GM12878 (cell line): ENCODE data around the gene GMCL2. TPM values are rescaled to one million over a fixed set of nuclear protein-coding genes. Genes with fewer than 3 reads are reported as not detected.
"Not testable (repeated sequence)": the region's sequence is repeated elsewhere in the genome, so short reads cannot be mapped to it uniquely, and the experiment has no call there.

Experiments
- ATAC-seq: fragments of 200-7000 bp; cut with Tn5 transposase; 3 replicates; pipeline ENCODE4 v1.9.1; 2020; ENCODE audit warnings: mild to moderate bottlenecking, moderate library complexity
- BruUV-seq: library from RNA; stranded (reverse); fragments of 400-500 nt; replicated peaks from 2 replicates; lab custom pipeline; 2021; lab: Mats Ljungman, UMichigan
- CTCF ChIA-PET: fragments of 300-600 bp; sonication (Branson Sonifier 250); formaldehyde crosslinking; extraction: SDS; loops from one replicate; lab custom pipeline; 2021; ENCODE audit warnings: inconsistent platforms; lab: Yijun Ruan, JAX
- POLR2A ChIA-PET: fragments of 350-600 bp; formaldehyde crosslinking; extraction: SDS; loops from one replicate; lab custom pipeline; 2021; ENCODE audit warnings: inconsistent platforms; lab: Charles Lee
- RAD21 ChIA-PET: fragments of 300-600 bp; sonication (Branson Sonifier 250); formaldehyde crosslinking; loops from one replicate; lab custom pipeline; 2023; ENCODE audit warnings: antibody characterized with exemption; ENCODE audit not compliant: unreplicated experiment; lab: Charles Lee
- SMC1A ChIA-PET: fragments of 300-600 bp; sonication (Branson Sonifier 250); formaldehyde crosslinking; loops from one replicate; lab custom pipeline; 2023; ENCODE audit not compliant: unreplicated experiment, uncharacterized antibody; lab: Charles Lee
- DNase-seq: peaks from one replicate; pipeline ENCODE4 v3.0.0-alpha.2; 2011; ENCODE audit warnings: low read depth, low spot score
- FAIRE-seq: peaks from 3 replicates; lab custom pipeline; 2011; peaks lifted over from hg19 to GRCh38; lab: Jason Lieb, UNC
- H2AFZ ChIP-seq: 2 replicates; pipeline ENCODE4 v1.6.0; 2011; ENCODE audit warnings: low read depth, low read length, control low read depth; ENCODE audit not compliant: control insufficient read depth
- H3K27ac ChIP-seq: 2 replicates; pipeline ENCODE4 v1.5.1; 2011; ENCODE audit warnings: control low read depth; ENCODE audit not compliant: control insufficient read depth, insufficient read depth
- H3K27me3 ChIP-seq, 2 experiments: replicated peaks in 1 of 2; 2 replicates each; pipeline versions ENCODE4 v1.6.0 to v1.6.1; 2011; ENCODE audit warnings: low read length in 1 of 2; ENCODE audit not compliant: control insufficient read depth in 2 of 2, insufficient read depth in 2 of 2
- H3K36me3 ChIP-seq, 2 experiments: 2 replicates each; pipeline ENCODE4 v1.5.1; 2011; ENCODE audit warnings: low read length in 1 of 2; ENCODE audit not compliant: control insufficient read depth in 2 of 2, insufficient read depth in 2 of 2
- H3K4me1 ChIP-seq: 2 replicates; pipeline ENCODE4 v1.6.1; 2011; ENCODE audit warnings: mild to moderate bottlenecking, low read length, moderate library complexity, mixed read lengths; ENCODE audit not compliant: control insufficient read depth, insufficient read depth
- H3K4me2 ChIP-seq: 2 replicates; pipeline ENCODE4 v1.6.0; 2011; ENCODE audit warnings: control low read depth; ENCODE audit not compliant: control insufficient read depth, insufficient read depth
- H3K4me3 ChIP-seq: fragments of 200-600 bp; sonication (generic); 2 replicates; pipeline ENCODE4 v1.5.1; 2016
- H3K79me2 ChIP-seq: 2 replicates; pipeline ENCODE4 v1.6.0; 2011; ENCODE audit warnings: low read length; ENCODE audit not compliant: control insufficient read depth, insufficient read depth
- H3K9ac ChIP-seq: 2 replicates; pipeline ENCODE4 v1.8.0; 2011; ENCODE audit warnings: low read length, control low read depth, mixed read lengths; ENCODE audit not compliant: control insufficient read depth, insufficient read depth
- H3K9me3 ChIP-seq: replicated peaks from 3 replicates; pipeline ENCODE4 v1.5.1; 2011; ENCODE audit warnings: mild to moderate bottlenecking, low read length; ENCODE audit not compliant: control insufficient read depth, insufficient read depth
- H4K20me1 ChIP-seq: 2 replicates; pipeline ENCODE4 v1.6.0; 2011; ENCODE audit not compliant: control insufficient read depth, insufficient read depth
- BCL11A ChIP-seq: IDR thresholded peaks from 2 replicates; pipeline ENCODE4 v1.6.1; 2011; ENCODE audit warnings: low read depth, low read length
- EGR1 ChIP-seq, 2 experiments: IDR thresholded peaks; 1 replicate in 1 of 2; 2 replicates in 1 of 2; pipeline ENCODE4 v1.6.1; 2011 to 2012; ENCODE audit warnings: low read depth in 2 of 2, low read length in 2 of 2, borderline replicate concordance in 1 of 2, mild to moderate bottlenecking in 1 of 2, moderate library complexity in 1 of 2
- SREBF2 ChIP-seq: IDR thresholded peaks from 2 replicates; pipeline ENCODE4 v1.6.1; 2012; ENCODE audit warnings: mild to moderate bottlenecking, low read length
- WGBS: methylation state at CpG from one replicate; pipeline ENCODE4 v1.1.6; 2016; ENCODE audit warnings: low lambda C conversion rate; ENCODE audit not compliant: insufficient replicate concordance, insufficient coverage; ENCODE audit errors: missing lambda C conversion rate; 5-methylcytosine and 5-hydroxymethylcytosine counted together
- in situ Hi-C: fragments of 300-500 bp; cut with MboI; formaldehyde crosslinking; loops from 9 replicates; pipeline ENCODE4 v1.14.3; 2018; ENCODE audit warnings: mixed read lengths
- intact Hi-C: fragments of 100-400 bp; cut with micrococcal nuclease; formaldehyde crosslinking; loops from one replicate; pipeline ENCODE4 v1.14.2; 2022; ENCODE audit not compliant: unreplicated experiment
- polyA plus RNA-seq, 11 experiments: library from polyadenylated mRNA; depleted of rRNA in 4 of 11; unstranded in 6 of 11; stranded (reverse) in 5 of 11; fragments of >200 nt; fragmentation: Nextera tagmentation in 4 of 11; fragmentation: Illumina TruSeq in 1 of 11; extraction: Ambion mirVana in 4 of 11; extraction: Trizol in 1 of 11; gene quantifications; 1 replicate in 1 of 11; 2 replicates in 10 of 11; pipeline versions ENCODE4 v1.2.1 to v1.2.3, GENCODE V29; 2011 to 2016; ENCODE audit warnings: inconsistent platforms in 2 of 11, missing spikeins in 2 of 11, low read depth in 1 of 11
- total RNA-seq, 4 experiments: library from RNA; depleted of rRNA in 3 of 4; stranded (reverse); fragments of >200 nt in 3 of 4; fragmentation: Illumina TruSeq in 1 of 4; extraction: Trizol in 1 of 4; gene quantifications; 2 replicates each; pipeline versions ENCODE4 v1.2.1 to v1.2.3, GENCODE V29; 2013 to 2021
- TF ChIP-seq, protein P1 (sequence below): IDR thresholded peaks from 2 replicates; pipeline ENCODE4 v1.6.1; 2012; ENCODE audit warnings: improper control_type of control experiment, low read depth, low read length; ENCODE audit not compliant: insufficient replicate concordance

The GMCL2 gene
- total and polyA plus RNA-seq, 10 of the 15 experiments (the other 5 are each of a cell fraction or from before 2014, with no cell fraction given), result 0.07 TPM; not detected in 9

DNA sequence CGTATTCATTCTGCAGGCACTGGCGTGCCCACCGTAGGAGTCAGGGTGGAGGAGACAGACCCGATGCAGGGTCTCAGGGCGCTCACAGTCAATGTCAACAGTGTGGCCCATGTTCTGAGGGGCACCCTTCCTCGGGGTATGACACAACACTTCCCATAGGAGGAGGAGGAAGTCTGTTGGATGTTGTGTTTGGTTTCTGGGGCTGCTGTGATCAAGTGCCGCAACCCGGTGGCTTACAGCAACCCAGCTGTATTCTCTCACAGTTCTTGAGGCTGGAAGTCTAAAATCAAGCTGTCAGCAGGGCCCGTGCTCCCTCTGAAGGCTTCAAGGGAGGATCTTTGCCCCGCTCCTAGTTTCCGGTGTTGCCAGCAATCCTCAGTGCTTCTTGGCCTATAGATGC, 11.5 kb upstream of the GMCL2 start:
- RAD21 ChIA-PET, result no interaction called here
- Histone ChIP-seq H3K27ac (no peak overlapping the region), H3K4me1 (no peaks in the 10 kb centered on the region), H3K27me3 (peaks cover 0 to 3% of the 10 kb centered on the region in 2 experiments; a peak in 3 of 4 replicates), H3K79me2 (peaks cover under 1% of the 10 kb centered on the region), H3K4me3 (no peak overlapping the region), H3K4me2 (no peak overlapping the region), H3K9me3 (no peaks in the 10 kb centered on the region)
- FAIRE-seq (no peak), ATAC-seq (no peak), DNase-seq (no peak)
- SMC1A ChIA-PET, result no interaction called here
- CTCF ChIA-PET, result no interaction called here
- POLR2A ChIA-PET, result no interaction called here
- in situ Hi-C loops, result no loop called here
- TF ChIP-seq, protein P1, sequence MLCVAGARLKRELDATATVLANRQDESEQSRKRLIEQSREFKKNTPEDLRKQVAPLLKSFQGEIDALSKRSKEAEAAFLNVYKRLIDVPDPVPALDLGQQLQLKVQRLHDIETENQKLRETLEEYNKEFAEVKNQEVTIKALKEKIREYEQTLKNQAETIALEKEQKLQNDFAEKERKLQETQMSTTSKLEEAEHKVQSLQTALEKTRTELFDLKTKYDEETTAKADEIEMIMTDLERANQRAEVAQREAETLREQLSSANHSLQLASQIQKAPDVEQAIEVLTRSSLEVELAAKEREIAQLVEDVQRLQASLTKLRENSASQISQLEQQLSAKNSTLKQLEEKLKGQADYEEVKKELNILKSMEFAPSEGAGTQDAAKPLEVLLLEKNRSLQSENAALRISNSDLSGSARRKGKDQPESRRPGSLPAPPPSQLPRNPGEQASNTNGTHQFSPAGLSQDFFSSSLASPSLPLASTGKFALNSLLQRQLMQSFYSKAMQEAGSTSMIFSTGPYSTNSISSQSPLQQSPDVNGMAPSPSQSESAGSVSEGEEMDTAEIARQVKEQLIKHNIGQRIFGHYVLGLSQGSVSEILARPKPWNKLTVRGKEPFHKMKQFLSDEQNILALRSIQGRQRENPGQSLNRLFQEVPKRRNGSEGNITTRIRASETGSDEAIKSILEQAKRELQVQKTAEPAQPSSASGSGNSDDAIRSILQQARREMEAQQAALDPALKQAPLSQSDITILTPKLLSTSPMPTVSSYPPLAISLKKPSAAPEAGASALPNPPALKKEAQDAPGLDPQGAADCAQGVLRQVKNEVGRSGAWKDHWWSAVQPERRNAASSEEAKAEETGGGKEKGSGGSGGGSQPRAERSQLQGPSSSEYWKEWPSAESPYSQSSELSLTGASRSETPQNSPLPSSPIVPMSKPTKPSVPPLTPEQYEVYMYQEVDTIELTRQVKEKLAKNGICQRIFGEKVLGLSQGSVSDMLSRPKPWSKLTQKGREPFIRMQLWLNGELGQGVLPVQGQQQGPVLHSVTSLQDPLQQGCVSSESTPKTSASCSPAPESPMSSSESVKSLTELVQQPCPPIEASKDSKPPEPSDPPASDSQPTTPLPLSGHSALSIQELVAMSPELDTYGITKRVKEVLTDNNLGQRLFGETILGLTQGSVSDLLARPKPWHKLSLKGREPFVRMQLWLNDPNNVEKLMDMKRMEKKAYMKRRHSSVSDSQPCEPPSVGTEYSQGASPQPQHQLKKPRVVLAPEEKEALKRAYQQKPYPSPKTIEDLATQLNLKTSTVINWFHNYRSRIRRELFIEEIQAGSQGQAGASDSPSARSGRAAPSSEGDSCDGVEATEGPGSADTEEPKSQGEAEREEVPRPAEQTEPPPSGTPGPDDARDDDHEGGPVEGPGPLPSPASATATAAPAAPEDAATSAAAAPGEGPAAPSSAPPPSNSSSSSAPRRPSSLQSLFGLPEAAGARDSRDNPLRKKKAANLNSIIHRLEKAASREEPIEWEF, result no peak
- TF ChIP-seq BCL11A (no peak), EGR1 (IDR thresholded peaks at IDR 0.05; ENCODE audit: borderline replicate concordance in 1 of 2, low read depth in 2 of 2, low read length in 2 of 2) (no peak), SREBF2 (no peak)
- TF ChIP-seq, all 136 proteins: peak for 0
- BruUV-seq, result no TSS peak
- no peaks in the 10 kb centered on the region for H3K36me3 ChIP-seq
- no peaks in the 10 kb centered on the region for H4K20me1 ChIP-seq
- no peak overlapping the region for H3K9ac ChIP-seq
- no peak overlapping the region for H2AFZ ChIP-seq
- intact Hi-C loops, result no loop called here
- WGBS, result 55% methylated on average over 11 of the region's 11 CpGs

DNA sequence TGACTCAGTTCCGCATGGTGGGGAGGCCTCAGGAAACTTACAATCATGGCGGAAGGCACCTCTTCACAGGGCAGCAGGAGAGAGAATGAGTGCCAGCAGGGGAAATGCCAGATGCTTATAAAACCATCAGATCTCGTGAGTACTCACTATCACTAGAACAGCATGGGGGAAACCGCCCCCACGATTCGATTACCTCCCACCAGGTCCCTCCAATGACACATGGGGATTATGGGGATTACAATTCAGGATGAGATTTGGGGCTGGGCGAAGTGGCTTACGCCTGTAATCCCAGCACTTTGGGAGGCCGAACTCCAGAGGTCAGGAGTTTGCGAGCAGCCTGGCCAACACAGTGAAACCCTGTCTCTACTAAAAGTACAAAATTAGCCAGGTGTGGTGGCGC, 11.0 kb upstream of the GMCL2 start:
- H3K79me2 ChIP-seq, H2AFZ ChIP-seq, BruUV-seq, in situ Hi-C loops, H3K36me3 ChIP-seq, H3K27ac ChIP-seq, RAD21 ChIA-PET, POLR2A ChIA-PET, FAIRE-seq, ATAC-seq, H3K4me2 ChIP-seq, H3K9ac ChIP-seq, H3K27me3 ChIP-seq, H3K4me1 ChIP-seq, DNase-seq, H3K9me3 ChIP-seq, SMC1A ChIA-PET, H3K4me3 ChIP-seq, intact Hi-C loops, H4K20me1 ChIP-seq: not testable (repeated sequence)
- CTCF ChIA-PET, result interaction anchor here (1.9 kb wide), 1 partner anchor 13 kb away, joined by 7 read pairs; no protein-coding TSS in a partner anchor
- WGBS, result 54% methylated on average over 10 of the region's 11 CpGs
